ENCODE results near the gene DPEP1.
"Not testable (repeated sequence)": the region's sequence is repeated elsewhere in the genome, so short reads cannot be mapped to it uniquely, and the experiment has no call there.

DPEP1 gene

GRCh38 chr16:89656435-89657121 is 43.1 kb downstream of the DPEP1 start:
- no peak for DNase-seq

DNA sequence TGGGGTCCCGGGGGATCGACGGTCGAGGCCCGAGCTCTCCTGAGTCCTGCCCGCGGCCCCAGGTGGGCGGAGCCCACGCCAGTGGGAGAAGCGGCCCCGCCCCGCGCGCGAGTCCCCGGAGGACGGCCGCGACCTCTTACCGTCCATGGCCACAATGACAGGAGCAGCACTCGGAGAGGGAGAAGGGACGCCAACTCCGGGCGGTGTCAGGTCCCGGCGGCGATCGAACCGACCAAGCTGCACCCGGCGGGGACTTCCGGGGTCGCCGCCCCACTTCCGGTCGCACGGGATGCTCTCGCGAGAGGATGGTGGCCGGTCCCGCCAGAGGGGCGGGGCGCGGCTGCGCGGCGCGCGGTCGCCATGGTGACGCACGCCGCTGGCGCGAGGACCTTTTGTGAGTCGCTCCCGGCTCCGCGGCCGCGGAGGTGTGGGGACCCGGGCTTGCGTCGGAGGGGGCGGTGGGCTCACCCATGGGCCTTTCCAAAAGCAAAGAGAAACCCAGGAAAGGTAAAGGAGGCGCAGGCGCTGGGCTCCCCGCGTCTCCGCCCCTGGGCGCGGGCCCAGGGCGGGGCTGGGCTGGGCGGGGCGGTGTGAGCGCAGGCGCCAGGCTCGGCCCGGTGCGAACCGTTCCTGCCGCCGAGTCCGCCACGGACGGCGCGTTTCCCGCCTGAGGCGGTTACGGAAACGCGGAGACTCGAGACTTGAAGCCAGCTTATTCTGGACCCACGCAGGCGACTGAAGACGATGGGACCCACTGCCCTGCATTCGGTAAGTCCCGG is 44.2 kb downstream of the DPEP1 start, which contains the start of the genes CHMP1A and SPATA33:
Gene CHMP1A, minus strand, starts transcription at position 267 of the 779 bp plus-strand sequence. Its CDS starts 120 bp downstream, at position 147.
Gene SPATA33, plus strand, starts transcription at position 395 of the 779 bp plus-strand sequence. Its CDS starts 76 bp downstream, at position 471.
- peak; percentile 84 for DNase-seq

- no peak for DNase-seq
Measured at GRCh38 chr16:89658221-89658879, 44.9 kb downstream of the DPEP1 start.

- no peak for DNase-seq
Measured at GRCh38 chr16:89660146-89660545, 46.7 kb downstream of the DPEP1 start.

GRCh38 chr16:89661215-89661614 is 47.8 kb downstream of the DPEP1 start:
- no peak for DNase-seq

DNA sequence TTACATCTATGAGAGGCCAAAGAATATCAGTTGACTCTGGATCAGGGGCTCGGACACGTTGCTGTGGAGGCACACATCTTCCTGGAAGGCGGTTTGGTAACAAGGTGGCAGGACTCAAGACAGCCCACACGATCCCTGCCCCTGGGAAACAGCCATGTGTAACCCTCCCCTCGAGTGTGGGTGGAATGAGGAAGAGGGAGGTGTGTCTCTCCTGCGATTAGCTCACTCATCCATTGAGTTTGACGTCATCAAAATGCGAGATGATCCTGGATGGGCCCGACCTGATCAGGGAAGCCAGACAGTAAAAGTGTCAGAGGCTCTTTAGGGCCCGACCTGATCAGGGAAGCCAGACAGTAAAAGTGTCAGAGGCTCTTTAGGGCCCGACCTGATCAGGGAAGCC is 50.8 kb downstream of the DPEP1 start:
- DNase-seq: not testable (repeated sequence)

- peak; percentile 19 for DNase-seq
Measured at GRCh38 chr16:89667000-89667399, 53.6 kb downstream of the DPEP1 start.

DNA sequence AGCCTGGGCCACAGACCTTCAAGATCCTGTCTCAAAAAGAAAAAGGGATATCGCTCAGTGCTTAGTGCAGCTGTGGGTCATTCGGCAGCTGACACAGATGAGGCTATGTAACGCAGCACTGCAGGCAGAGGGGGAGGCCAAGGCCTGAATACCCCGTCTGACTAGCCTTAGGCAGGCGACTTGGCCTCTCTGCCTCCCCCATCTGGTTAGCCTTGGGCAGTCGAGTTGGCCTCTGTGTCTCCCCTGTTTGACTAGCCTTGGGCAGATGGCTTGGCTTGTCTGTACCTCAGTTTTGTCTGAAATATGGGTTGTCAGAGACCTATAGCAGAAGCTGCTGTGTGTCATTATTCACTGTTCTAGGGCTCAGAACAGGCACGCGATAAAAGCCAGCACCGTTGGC is 54.2 kb downstream of the DPEP1 start:
- DNase-seq: no peak

DNA sequence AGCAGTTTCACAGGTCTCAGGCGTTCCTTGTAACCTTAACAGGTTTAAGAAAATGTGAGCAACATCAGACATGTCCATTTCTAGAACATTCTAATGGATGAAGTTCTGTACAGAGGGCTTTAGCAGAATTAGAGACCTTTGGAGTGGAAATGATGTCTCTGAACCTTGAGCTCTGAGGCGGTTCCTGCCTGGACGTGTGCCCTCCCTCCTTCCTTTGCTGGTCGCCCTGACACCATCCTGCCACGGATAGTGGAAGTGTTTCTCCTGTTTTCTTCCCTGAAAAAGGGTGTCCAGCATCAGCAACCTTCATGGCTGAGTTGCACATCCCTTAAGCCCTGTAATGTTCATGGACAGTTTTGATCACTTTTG is 55.3 kb downstream of the DPEP1 start:
- no peak for DNase-seq

DNA sequence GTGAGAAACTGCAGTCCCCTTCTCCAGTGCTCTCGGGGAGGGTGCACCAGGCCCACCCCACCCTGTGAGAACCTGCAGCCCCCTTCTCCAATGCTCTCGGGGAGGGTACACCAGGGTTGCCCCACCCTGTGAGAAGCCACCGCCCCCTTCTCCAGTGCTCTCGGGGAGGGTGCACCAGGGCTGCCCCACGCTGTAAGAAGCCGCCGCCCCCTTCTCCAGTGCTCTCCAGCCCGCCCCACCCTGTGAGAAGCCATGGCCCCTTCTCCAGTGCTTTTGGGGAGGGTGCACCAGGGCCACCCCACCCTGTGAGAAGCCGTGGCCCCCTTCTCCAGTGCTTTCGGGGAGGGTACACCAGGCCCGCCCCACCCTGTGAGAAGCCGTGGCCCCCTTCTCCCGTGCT is 56.3 kb downstream of the DPEP1 start:
- no peak for DNase-seq

- peak; percentile 24 for DNase-seq
Measured at GRCh38 chr16:89670496-89671431, 57.3 kb downstream of the DPEP1 start.

DNA sequence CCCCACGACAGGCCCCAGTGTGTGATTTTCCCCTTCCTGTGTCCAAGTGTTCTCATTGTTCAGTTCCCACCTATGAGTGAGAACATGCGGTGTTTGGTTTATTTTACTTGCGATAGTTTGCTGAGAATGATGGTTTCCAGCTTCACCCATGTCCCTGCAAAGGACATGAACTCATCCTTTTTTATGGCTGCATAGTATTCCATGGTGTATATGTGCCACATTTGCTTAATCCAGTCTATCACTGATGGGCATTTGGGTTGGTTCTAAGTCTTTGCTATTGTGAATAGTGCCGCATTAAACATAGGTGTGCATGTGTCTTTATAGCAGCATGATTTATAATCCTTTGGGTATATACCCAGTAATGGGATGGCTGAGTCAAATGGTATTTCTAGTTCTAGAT is 58.1 kb downstream of the DPEP1 start:
- DNase-seq: not testable (repeated sequence)

- no peak for DNase-seq
Measured at GRCh38 chr16:89672177-89672941, 58.9 kb downstream of the DPEP1 start.

DNA sequence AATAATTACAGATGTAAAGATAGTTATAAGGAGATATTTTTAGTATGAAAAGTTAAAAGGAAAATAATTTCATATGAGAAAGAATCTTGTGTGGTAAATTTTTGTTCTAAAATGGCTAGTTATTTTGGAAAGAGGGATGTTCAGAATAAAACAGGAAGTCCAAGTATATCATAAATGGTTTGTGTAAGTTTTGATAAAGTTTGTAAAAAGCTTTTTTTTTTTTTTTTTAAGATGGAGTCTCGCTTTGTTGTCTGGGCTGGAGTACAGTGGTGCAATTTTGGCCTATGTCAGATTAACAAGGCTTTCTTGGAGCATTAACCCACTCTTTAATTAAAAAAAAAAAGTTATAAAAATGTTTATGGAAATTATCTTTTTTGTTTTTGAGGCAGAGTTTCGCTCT is 64.8 kb downstream of the DPEP1 start:
- no peak for DNase-seq

- no peak for DNase-seq
Measured at GRCh38 chr16:89685916-89686315, 72.5 kb downstream of the DPEP1 start.

DNA sequence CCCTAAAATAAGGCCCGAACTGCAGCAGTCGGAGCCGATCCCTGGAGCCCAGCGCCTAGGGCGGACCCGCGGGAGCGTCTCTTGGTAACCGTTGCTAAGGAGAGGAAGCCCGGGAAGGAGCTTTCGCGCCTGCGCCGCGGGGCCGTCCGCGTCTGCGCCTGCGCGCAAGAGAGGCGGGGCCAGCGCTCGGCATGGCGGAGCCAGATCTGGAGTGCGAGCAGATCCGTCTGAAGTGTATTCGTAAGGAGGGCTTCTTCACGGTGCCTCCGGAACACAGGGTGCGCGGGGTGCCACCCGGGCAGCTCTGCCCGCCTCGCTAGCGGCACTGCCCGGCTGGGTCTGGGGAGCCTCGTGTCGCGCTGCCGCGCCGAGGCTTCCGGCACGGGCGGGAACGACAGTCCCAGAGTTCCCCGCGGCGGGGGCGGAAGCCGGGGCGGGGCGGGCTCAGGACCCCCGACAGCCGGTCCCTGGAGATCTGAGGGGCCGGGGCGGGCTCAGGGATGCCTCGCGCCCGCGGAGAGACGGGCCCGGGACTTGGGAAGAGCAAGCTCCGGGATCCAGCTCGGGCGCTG is 73.2 kb downstream of the DPEP1 start, which contains the start of gene CDK10:
Gene CDK10, plus strand, starts transcription at position 170 of the 572 bp plus-strand sequence. Its CDS starts 22 bp downstream, at position 192.
- DNase-seq: peak; percentile 85

- peak; percentile 26 for DNase-seq
Measured at GRCh38 chr16:89687092-89687940, 73.9 kb downstream of the DPEP1 start.

Data from fibroblast of skin of right quadriceps (primary cell).